HG02885 (cell line): Measurements from ENCODE around the gene RANBP3.

ENCODE experiments used
- ATAC-seq: cut with Tn5 transposase; IDR thresholded peaks from one replicate; pipeline ENCODE4 v1.9.1; 2021; ENCODE audit warnings: mild to moderate bottlenecking; ENCODE audit not compliant: unreplicated experiment, poor library complexity

Gene RANBP3

GRCh38 chr19:5913739-5914357 is 64.1 kb downstream of the RANBP3 start, which contains the start of gene CAPS:
Gene CAPS, plus strand, starts transcription at chr19:5914254. Its CDS starts 153 bp downstream, at chr19:5914407.
- ATAC-seq, result no peak

- ATAC-seq, result no peak
These were observed 66.6 kb downstream of the RANBP3 start for GRCh38 chr19:5911366-5911765.

GRCh38 chr19:5910638-5910907 is 67.4 kb downstream of the RANBP3 start:
- no peak for ATAC-seq

GRCh38 chr19:5908773-5909442 is 69.0 kb downstream of the RANBP3 start:
- no peak for ATAC-seq

- no peak for ATAC-seq
These were observed 70.7 kb downstream of the RANBP3 start for GRCh38 chr19:5907241-5907640.

GRCh38 chr19:5905114-5905778 is 72.7 kb downstream of the RANBP3 start:
- ATAC-seq, result no peak

- ATAC-seq, result peak; percentile 78
These were observed 73.4 kb downstream of the RANBP3 start, which contains the start of gene VMAC for GRCh38 chr19:5904352-5905113. Gene VMAC, plus strand, starts transcription at chr19:5904872. Its CDS starts 19 bp downstream, at chr19:5904891.

GRCh38 chr19:5903624-5904351 is 74.2 kb downstream of the RANBP3 start, which contains the start of gene NDUFA11:
Gene NDUFA11, minus strand, starts transcription at chr19:5903790. Its CDS starts 82 bp downstream, at chr19:5903708.
- ATAC-seq, result peak; percentile 41

- no peak for ATAC-seq
These were observed 74.8 kb downstream of the RANBP3 start for GRCh38 chr19:5903056-5903623.

- no peak for ATAC-seq
These were observed 77.0 kb downstream of the RANBP3 start for GRCh38 chr19:5900976-5901375.

- no peak for ATAC-seq
These were observed 78.0 kb downstream of the RANBP3 start for GRCh38 chr19:5899728-5900526.

- no peak for ATAC-seq
These were observed 80.6 kb downstream of the RANBP3 start for GRCh38 chr19:5897189-5897969.

- no peak for ATAC-seq
These were observed 81.4 kb downstream of the RANBP3 start for GRCh38 chr19:5896365-5897076.

GRCh38 chr19:5895890-5896289 is 82.0 kb downstream of the RANBP3 start:
- ATAC-seq, result no peak

- no peak for ATAC-seq
These were observed 82.5 kb downstream of the RANBP3 start for GRCh38 chr19:5895409-5895808.

- no peak for ATAC-seq
These were observed 83.1 kb downstream of the RANBP3 start for GRCh38 chr19:5894704-5895349.
